HepG2 (cell line): ENCODE results near the gene PRKCB. TPM values are rescaled to one million over a fixed set of nuclear protein-coding genes. Genes with fewer than 3 reads are reported as not detected.
"Not testable (repeated sequence)": the region's sequence is repeated elsewhere in the genome, so short reads cannot be mapped to it uniquely, and the experiment has no call there.

Source experiments
- ATAC-seq: fragments of 200-7000 bp; cut with Tn5 transposase; 3 replicates; pipeline ENCODE4 v1.9.1; 2020; ENCODE audit warnings: mild to moderate bottlenecking, moderate library complexity
- BruUV-seq: library from RNA; stranded (reverse); fragments of 400-500 nt; replicated peaks from 2 replicates; lab custom pipeline; 2021; lab: Mats Ljungman, UMichigan
- CTCF ChIA-PET: fragments of 300-600 bp; formaldehyde crosslinking; extraction: SDS; loops from one replicate; lab custom pipeline; 2021; ENCODE audit warnings: low total read pairs, inconsistent platforms, low intra/inter-chr PET ratio; lab: Yijun Ruan, JAX
- POLR2A ChIA-PET: fragments of 350-600 bp; sonication (Branson Sonifier 250); formaldehyde crosslinking; loops from one replicate; lab custom pipeline; 2020; ENCODE audit warnings: antibody characterized with exemption, inconsistent platforms; lab: Yijun Ruan, JAX
- DNase-seq: peaks from one replicate; pipeline ENCODE4 v3.0.0-alpha.2; 2015; ENCODE audit warnings: low spot score
- FAIRE-seq: peaks from 3 replicates; lab custom pipeline; 2011; peaks lifted over from hg19 to GRCh38; lab: Jason Lieb, UNC
- H2AFZ ChIP-seq: one replicate; pipeline ENCODE4 v1.6.1; 2011; ENCODE audit warnings: low read length, inconsistent platforms
- H3K27ac ChIP-seq: fragments of 300-600 bp; 3 replicates; pipeline ENCODE4 v1.8.0; 2011; ENCODE audit warnings: mixed run types, mild to moderate bottlenecking, mixed read lengths, low read length, inconsistent platforms; ENCODE audit not compliant: insufficient read depth; ENCODE audit errors: extremely low read length
- H3K27me3 ChIP-seq, 2 experiments: fragments of 200-600 bp in 1 of 2; 2 replicates in 1 of 2; 3 replicates in 1 of 2; pipeline versions ENCODE4 v1.6.0 to v1.8.0; 2011; ENCODE audit warnings: low read length in 2 of 2, mild to moderate bottlenecking in 2 of 2, moderate library complexity in 2 of 2, inconsistent platforms in 1 of 2; ENCODE audit not compliant: insufficient read depth in 2 of 2, control insufficient read depth in 1 of 2
- H3K36me3 ChIP-seq, 2 experiments: fragments of 200-600 bp in 1 of 2; replicated peaks in 1 of 2; 2 replicates in 1 of 2; 3 replicates in 1 of 2; pipeline versions ENCODE4 v1.5.1 to v1.8.0; 2011; ENCODE audit warnings: low read length in 2 of 2, inconsistent platforms in 1 of 2; ENCODE audit not compliant: insufficient read depth in 2 of 2, control insufficient read depth in 1 of 2
- H3K4me1 ChIP-seq: 2 replicates; pipeline ENCODE4 v1.5.1; 2012; ENCODE audit warnings: low read length, inconsistent platforms; ENCODE audit not compliant: insufficient read depth
- H3K4me2 ChIP-seq: 2 replicates; pipeline ENCODE4 v1.6.0; 2011; ENCODE audit warnings: low read depth, low read length, inconsistent platforms
- H3K4me3 ChIP-seq, 3 experiments: fragments of 200-600 bp in 1 of 3; sonication (generic), shearing (Covaris generic) in 1 of 3; replicated peaks in 1 of 3; 2 replicates each; pipeline ENCODE4 v1.5.1; 2011 to 2016; ENCODE audit warnings: low read length in 3 of 3, inconsistent platforms in 2 of 3, low read depth in 2 of 3, mild to moderate bottlenecking in 2 of 3, control low read depth in 1 of 3, mixed read lengths in 1 of 3; ENCODE audit not compliant: insufficient read depth in 1 of 3
- H3K79me2 ChIP-seq: one replicate; pipeline ENCODE4 v1.6.1; 2011; ENCODE audit warnings: low read length, inconsistent platforms; ENCODE audit not compliant: insufficient read depth
- H3K9ac ChIP-seq: 2 replicates; pipeline ENCODE4 v1.6.0; 2011; ENCODE audit warnings: mild to moderate bottlenecking, low read depth, low read length, inconsistent platforms; ENCODE audit not compliant: insufficient read depth
- H3K9me3 ChIP-seq: 2 replicates; pipeline ENCODE4 v1.5.1; 2012; ENCODE audit warnings: mild to moderate bottlenecking, low read length
- H4K20me1 ChIP-seq: 2 replicates; pipeline ENCODE4 v1.6.0; 2011; ENCODE audit warnings: inconsistent platforms, mild to moderate bottlenecking, low read length, moderate library complexity; ENCODE audit not compliant: insufficient read depth
- RFXANK ChIP-seq: IDR thresholded peaks from 2 replicates; pipeline ENCODE4 v1.6.1; 2016
- ZNF24 ChIP-seq: fragments of 450-650 bp; IDR thresholded peaks from 2 replicates; pipeline ENCODE4 v1.6.1; 2017; ENCODE audit warnings: antibody characterized with exemption, mild to moderate bottlenecking
- ZNF670 ChIP-seq: sonication (generic); formaldehyde crosslinking; IDR thresholded peaks from 2 replicates; pipeline ENCODE4 v1.8.0; 2022; ENCODE audit warnings: mild to moderate bottlenecking, missing genetic modification reagents, borderline replicate concordance
- WGBS: methylation state at CpG from one replicate; pipeline ENCODE4 v1.1.6; 2017; ENCODE audit warnings: low lambda C conversion rate; 5-methylcytosine and 5-hydroxymethylcytosine counted together
- in situ Hi-C: cut with HindIII; loops from 2 replicates; pipeline ENCODE4 v1.10.0; 2017; ENCODE audit warnings: low pct_unique_long_range_greater_than_20kb; ENCODE audit not compliant: extremely low pct_ligation_motif_present
- intact Hi-C: fragments of 100-400 bp; cut with micrococcal nuclease; formaldehyde crosslinking; loops from one replicate; pipeline ENCODE4 v1.10.0; 2022; ENCODE audit not compliant: unreplicated experiment
- polyA plus RNA-seq, 8 experiments: library from polyadenylated mRNA; depleted of rRNA in 3 of 8; stranded (reverse) in 7 of 8; unstranded in 1 of 8; fragments of >200 nt; fragmentation: Illumina TruSeq in 4 of 8; extraction: Trizol in 4 of 8; gene quantifications; 2 replicates each; pipeline versions ENCODE4 v1.2.1 to v1.2.3, GENCODE V29; 2011 to 2016; ENCODE audit warnings: low read depth in 4 of 8, missing spikeins in 1 of 8, mixed read lengths in 1 of 8; ENCODE audit not compliant: insufficient read depth in 1 of 8
- total RNA-seq, 5 experiments: library from RNA; depleted of rRNA; stranded (reverse); fragments of >200 nt; fragmentation: Illumina TruSeq; extraction: Trizol; gene quantifications; 2 replicates each; pipeline ENCODE4 v1.2.3, GENCODE V29; 2016; ENCODE audit warnings: low read depth in 1 of 5

The PRKCB gene
- total and polyA plus RNA-seq, 2 of the 13 experiments (the other 11 are each of a cell fraction or from before 2014, with no cell fraction given): 0.01 TPM; not detected in 1

- POLR2A ChIA-PET: no interaction called here
- no peaks in the 10 kb centered on the region for H3K4me1 ChIP-seq
- intact Hi-C loops: no loop called here
- WGBS: 4% methylated on average over 6 of the region's 6 CpGs
- in situ Hi-C loops: loop anchor here (10.0 kb wide), 1 partner anchor 240 kb away; no protein-coding TSS in a partner anchor
- no TSS peak for BruUV-seq
- CTCF ChIA-PET: no interaction called here
- no peak overlapping the region for H3K27ac ChIP-seq
- FAIRE-seq (no peak), ATAC-seq (no peak), DNase-seq (no peak)
- no peaks in the 10 kb centered on the region for H3K9me3 ChIP-seq
- no peaks in the 10 kb centered on the region for H4K20me1 ChIP-seq
- no peak overlapping the region for H3K4me3 ChIP-seq
- no peaks in the 10 kb centered on the region for H3K79me2 ChIP-seq
- H3K27me3 ChIP-seq: no peaks in the 10 kb centered on the region; a peak in 1 of 5 replicates
- no peak overlapping the region for H3K4me2 ChIP-seq
- TF ChIP-seq ZNF670 (CRISPR knock-in tag): no peak
- no peak for TF ChIP-seq RFXANK
- no peak for TF ChIP-seq ZNF24
- H3K9ac ChIP-seq: no peak overlapping the region
- no peaks in the 10 kb centered on the region for H3K36me3 ChIP-seq
- H2AFZ ChIP-seq: no peak overlapping the region
Observed at GRCh38 chr16:23914946-23915530, 79.3 kb downstream of the PRKCB start.

GRCh38 chr16:23916552-23916951, 80.8 kb downstream of the PRKCB start:
- H3K27ac ChIP-seq, DNase-seq, H3K9ac ChIP-seq, intact Hi-C loops, H3K79me2 ChIP-seq, CTCF ChIA-PET, H4K20me1 ChIP-seq, POLR2A ChIA-PET, H3K36me3 ChIP-seq, H3K27me3 ChIP-seq, H3K4me3 ChIP-seq, BruUV-seq, H3K4me1 ChIP-seq, ATAC-seq, FAIRE-seq, H3K9me3 ChIP-seq, H2AFZ ChIP-seq, H3K4me2 ChIP-seq: not testable (repeated sequence)
- in situ Hi-C loops: loop anchor here (10.0 kb wide), 1 partner anchor 238 kb away; no protein-coding TSS in a partner anchor
- 3% methylated on average over 1 of the region's 1 CpG for WGBS
